Inflammatory macrophage (primary cell): ENCODE results near the gene SMIM27.
"Not testable (repeated sequence)": the region's sequence is repeated elsewhere in the genome, so short reads cannot be mapped to it uniquely, and the experiment has no call there.

Source experiments
- DNase-seq, 2 donors: peaks; one replicate each; pipeline ENCODE4 v3.0.0-alpha.2; 2020 to 2022
- total RNA-seq, 18 experiments: gene quantifications; one replicate each; lab custom pipeline; 2026; ENCODE audit warnings: mixed read lengths in 6 of 18, inconsistent platforms in 2 of 18; lab: John Stamatoyannopoulos, UW

Gene SMIM27, protein sequence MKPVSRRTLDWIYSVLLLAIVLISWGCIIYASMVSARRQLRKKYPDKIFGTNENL
- total RNA-seq = 1.8 to 5.9 (median 3.7) reads per million in 18 experiments

DNA sequence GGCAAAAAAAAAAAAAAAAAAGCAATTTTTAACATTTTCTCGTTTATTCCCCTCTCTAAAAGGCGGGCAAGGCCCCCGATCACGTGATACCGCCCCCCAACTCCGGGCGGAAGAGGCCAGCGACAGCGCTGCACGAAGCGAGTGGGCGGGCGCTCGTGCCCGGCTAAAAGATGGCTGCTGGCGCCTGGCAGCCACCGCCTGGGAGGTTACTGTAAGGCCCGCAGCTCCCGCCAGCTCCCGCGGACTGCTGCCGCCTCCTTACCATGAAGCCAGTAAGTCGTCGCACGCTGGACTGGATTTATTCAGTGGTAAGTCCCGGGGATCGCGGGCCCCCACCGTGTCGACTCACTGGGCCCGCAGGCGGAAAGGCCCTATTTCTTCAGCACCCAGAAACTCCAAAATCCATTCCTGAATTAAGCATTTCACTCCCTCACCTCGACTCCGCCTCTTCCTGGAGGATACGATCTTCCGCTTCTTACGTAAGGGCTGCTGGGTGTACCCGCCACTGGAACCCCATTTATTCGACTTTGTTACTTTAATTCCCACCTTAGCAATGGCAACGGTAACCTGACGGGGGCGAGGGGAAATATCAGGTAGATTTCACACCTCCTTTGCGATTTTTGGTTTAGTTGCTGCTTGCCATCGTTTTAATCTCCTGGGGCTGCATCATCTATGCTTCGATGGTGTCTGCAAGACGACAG, at the start of gene SMIM27, which contains the start of gene TOPORS:
Gene SMIM27 (plus strand): TSS at position 156 of the 701 bp plus-strand sequence. CDS start 108 bp downstream, at position 264.
Gene TOPORS (minus strand): TSS at position 415 of the 701 bp plus-strand sequence. CDS start 150 bp downstream, at position 265.
- DNase-seq = peak; percentile 89 to 94

GRCh38 chr9:32502464-32502863, 49.7 kb upstream of the SMIM27 start:
- DNase-seq = no peak

DNA sequence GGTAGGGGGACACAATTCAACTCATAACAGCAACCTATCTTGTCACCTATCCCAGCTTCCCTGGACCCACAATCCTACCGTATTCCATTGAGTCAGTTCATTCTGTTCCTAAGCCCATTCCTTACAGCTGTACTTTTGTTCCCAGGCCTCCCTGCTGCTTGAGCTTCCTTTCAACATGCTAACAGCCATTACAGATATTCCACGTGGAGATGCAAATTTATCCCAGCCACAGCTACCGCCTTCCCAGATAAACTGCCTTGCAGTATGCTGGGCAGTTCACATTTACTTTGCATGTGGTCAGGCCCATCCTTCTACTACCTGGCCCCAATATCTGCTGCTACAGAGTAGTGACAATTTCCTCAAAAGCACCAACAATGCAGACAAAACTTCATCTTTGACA, 49.1 kb upstream of the SMIM27 start:
- DNase-seq = no peak

GRCh38 chr9:32508728-32509127, 43.4 kb upstream of the SMIM27 start:
- DNase-seq = no peak

DNA sequence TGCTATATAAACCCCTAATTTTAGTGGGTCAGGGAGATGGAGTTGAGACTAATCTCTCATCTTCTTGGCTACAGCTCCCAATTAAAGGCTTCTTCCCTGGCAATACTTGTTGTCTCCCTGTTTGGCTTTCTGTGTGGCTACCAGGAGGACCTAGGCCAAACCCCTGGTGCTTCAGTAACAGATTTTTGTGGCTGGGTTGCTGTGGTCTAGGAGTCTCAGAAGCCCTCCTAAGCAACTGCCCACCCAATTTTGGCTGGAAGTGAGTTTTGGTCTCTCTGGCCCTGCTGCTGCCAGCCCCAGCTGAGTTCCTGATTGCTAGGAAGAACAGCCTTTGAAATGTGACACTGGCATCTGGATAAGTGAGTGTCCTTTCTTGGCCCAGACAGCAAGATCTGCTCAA, 35.9 kb upstream of the SMIM27 start:
- no peak for DNase-seq

- DNase-seq = no peak
These were observed 33.9 kb upstream of the SMIM27 start for GRCh38 chr9:32518276-32518675.

DNA sequence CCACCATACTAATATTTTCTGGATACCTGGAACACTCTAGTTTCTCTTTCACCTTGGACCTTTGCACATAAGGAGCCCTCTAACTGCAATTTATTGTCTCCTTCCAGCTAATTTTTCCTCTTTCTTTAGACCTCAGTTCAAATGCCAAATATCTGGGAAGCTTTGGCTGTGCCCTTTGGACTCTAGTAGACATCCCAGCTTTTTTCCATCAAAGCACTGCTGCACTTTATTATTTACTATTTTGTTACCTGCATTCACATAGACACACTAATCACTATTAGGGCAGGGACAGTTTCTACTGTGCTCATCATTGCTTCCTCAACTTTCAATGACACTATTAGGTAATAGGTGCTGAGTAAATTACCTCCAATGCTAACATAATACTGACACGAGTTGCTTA, 28.2 kb upstream of the SMIM27 start:
- no peak for DNase-seq

DNA sequence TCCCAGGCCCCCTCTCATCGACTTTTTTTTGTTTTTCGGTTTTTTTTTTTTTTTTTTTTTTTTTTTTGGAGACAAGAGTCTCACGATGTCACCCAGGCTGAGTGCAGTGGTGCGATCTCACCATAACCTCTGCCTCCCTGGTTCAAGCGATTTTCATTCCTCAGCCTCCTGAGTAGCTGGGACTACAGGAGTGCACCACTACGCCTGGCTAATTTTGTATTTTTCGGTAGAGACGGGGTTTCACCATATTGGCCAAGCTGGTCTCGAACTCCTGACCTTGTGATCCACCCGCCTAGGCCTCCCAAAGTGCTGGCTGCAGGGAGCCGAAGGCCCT, 27.6 kb upstream of the SMIM27 start:
- DNase-seq = not testable (repeated sequence)

DNA sequence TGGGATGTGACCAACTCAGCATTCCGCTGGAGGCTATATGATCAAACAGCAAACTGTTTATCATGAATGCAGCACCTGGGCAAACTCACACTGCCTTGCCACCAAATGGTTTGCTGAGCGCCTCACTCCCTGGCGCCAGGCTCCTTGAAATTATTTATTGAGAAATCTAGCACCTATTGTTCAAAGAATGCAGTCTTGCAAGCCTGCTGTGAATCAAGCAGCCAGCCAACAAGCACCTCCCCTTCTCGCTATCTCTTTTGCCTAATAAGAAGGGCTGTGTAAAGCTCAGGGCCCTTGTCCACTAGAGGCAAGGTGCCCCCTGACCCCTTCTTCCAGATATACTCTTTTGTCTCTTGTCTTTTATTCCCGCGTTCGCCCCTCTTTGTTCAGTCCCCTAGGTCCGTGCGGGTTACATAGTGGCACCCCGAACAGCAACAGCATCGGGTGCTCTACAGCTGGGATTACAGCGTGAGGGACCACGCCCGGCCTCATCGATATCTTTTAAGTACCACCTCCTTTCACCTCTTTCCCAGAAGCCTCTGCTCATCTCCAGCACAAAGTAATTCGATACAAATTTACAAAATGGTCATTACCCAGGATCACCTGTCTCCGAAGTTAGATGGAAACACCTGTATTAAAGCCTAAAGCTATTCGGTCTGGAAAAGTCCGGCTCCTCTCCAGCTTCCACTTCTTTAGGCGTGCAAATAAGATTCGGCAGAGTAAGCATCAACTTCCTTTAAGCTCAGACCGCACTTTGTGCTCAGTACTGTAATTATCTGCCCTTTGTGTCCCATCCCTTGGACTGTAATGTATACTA, 27.0 kb upstream of the SMIM27 start:
- DNase-seq = peak; percentile 22 to 36

GRCh38 chr9:32525709-32526030, 26.5 kb upstream of the SMIM27 start:
- DNase-seq = no peak

- peak; percentile 88 to 93 for DNase-seq
These were observed 26.0 kb upstream of the SMIM27 start, which contains the start of gene RIGI for GRCh38 chr9:32526041-32526706. Gene RIGI, minus strand, starts transcription at chr9:32526196. Its CDS starts 30 bp downstream, at chr9:32526166.

DNA sequence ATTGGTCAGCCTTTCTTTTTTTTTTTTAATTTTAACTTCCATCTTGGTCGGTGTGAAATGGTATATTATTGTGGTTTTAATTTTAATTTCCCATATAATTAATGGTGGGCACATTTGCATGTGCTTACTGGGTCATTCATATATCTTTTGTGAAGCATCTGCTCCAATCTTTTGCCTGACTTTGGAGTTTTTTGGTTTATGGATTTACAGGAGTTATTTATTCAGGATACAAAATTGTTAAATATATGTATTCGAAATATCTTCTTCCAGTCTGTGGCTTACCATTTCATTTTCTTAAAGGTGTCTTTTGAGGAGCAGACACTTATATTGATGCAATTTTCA, 25.4 kb upstream of the SMIM27 start:
- no peak for DNase-seq

DNA sequence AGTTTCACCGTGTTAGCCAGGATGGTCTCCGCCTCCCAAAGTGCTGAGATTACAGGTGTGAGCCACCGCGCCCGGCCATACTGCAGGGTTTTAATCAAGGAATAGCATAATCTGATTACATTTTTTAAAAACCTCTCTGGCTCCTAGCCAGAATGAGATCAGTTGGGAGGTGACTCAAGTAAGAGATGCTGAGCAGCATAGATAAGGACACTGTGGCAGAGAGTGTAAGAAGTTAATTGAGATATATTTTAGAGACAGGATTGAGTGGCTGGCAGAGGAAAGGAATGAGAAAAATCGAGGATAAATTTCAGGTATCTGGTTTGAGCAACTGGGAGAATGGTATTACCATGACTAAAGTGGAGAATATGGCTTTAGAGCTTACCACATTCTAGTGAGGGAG, 18.8 kb upstream of the SMIM27 start:
- DNase-seq = no peak

- no peak for DNase-seq
These were observed 18.3 kb upstream of the SMIM27 start for GRCh38 chr9:32533816-32534215.

- no peak for DNase-seq
These were observed 9.1 kb upstream of the SMIM27 start for GRCh38 chr9:32543047-32543446.

DNA sequence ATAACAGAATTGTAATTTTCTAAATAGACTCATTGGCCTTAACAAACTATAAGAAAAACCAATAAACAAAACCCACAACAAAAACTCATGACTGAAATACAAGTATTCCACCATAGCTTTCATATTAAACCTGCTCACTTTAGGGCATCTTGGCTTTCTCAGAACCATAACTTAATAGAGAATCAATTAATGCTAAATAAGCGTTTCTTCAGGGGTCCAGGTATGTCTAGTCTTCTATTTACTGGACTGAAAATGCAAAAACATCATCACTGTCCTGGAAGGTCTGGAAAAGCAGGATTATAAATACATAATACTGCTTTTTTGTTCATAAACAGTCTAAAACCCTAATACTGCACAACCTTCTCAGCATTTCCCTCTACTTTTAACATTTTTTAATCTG, 6.2 kb upstream of the SMIM27 start:
- DNase-seq = no peak

DNA sequence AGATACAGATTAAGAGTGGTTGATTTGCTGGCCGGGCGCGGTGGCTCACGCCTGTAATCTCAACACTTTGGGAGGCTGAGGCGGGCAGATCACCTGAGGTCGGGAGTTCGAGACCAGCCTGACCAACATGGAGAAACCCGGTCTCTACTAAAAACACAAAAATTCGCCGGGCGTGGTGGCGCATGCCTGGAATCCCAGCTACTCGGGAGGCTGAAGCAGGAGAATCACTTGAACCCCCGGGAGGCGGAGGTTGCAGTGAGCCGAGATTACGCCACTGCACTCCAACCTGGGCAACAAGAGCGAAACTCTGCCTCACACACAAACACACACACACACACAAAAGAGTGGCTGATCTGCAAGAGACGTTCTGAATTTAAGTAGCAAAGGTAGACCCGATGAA, 3.9 kb upstream of the SMIM27 start:
- DNase-seq = not testable (repeated sequence)

- no peak for DNase-seq
These were observed 2.0 kb upstream of the SMIM27 start for GRCh38 chr9:32550150-32550561.

GRCh38 chr9:32550562-32551275, 1.4 kb upstream of the SMIM27 start:
- peak; percentile 61 to 77 for DNase-seq

DNA sequence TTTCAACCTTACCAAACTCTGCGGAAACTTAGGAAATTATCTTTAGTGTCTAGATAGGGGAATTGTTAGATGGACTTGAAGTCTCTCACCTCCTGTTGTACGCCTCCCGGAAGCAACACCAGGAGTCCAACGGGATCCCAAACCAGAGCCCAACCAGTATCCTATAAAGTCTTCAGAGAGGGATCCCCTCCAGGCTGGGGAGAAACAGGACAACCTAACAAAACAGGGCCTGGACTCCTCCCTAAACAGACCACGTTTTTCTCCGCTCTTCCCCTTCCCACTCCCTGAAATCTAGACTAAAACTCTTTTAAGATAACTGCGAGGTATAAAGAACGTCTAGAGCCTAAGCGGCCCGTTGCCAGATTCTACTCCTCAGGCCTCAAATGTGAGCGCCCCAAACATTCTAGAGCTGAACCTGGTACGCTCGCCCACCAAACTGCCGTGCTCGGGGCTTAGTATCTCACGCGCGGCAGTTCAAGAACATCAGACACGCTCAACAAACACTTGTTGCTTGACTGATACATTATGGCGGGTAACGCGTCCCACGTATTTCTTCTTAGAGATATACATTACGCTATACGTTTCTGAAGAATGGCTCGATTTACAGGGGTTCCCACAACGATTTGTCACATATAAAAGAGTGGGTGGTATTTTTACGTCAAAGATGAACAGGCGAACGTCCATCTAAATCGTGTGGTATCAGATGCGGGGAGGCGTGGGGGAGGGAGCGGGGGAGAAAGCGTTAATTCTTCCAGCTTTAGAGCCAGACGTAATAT, 663 bp upstream of the SMIM27 start:
- DNase-seq = peak; percentile 48 to 54

GRCh38 chr9:32554107-32554506, 2.0 kb downstream of the SMIM27 start:
- no peak for DNase-seq

DNA sequence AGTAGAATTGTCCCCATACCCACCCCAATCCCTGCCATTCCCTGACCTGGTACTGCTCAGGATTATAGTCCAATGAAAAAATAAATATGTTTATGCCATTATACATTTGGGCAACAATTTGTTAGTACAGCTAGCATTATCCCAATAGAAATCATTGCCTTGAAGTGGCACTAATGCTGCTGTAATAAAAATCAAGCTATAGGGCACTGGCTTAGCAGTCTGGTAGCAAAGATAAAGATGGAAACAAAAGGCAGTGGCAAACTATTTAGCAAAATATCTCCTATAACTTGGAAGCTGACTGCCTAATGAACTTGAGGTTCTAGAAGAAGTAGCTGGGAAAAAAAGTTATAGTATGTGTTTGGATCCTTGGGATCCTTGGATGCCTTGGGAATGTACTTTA, 2.5 kb downstream of the SMIM27 start:
- no peak for DNase-seq
